HepG2 (cell line): ENCODE results near the gene TOPORS. TPM values are rescaled to one million over a fixed set of nuclear protein-coding genes. Genes with fewer than 3 reads are reported as not detected.

ENCODE experiments used
- AFF4 ChIP-seq: sonication (generic); formaldehyde crosslinking; IDR thresholded peaks from 2 replicates; pipeline ENCODE4 v1.4.0; 2020; ENCODE audit warnings: missing genetic modification reagents
- ATAD3A ChIP-seq: sonication (generic); formaldehyde crosslinking; IDR thresholded peaks from 2 replicates; pipeline ENCODE4 v1.4.0; 2020; ENCODE audit warnings: missing genetic modification reagents
- ATRX ChIP-seq: sonication (generic); formaldehyde crosslinking; IDR thresholded peaks from 2 replicates; pipeline ENCODE4 v1.4.0; 2020; ENCODE audit warnings: missing genetic modification reagents, borderline replicate concordance
- CTCF ChIP-seq: sonication (generic); formaldehyde crosslinking; IDR thresholded peaks from 2 replicates; pipeline ENCODE4 v1.5.0; 2020; ENCODE audit warnings: mild to moderate bottlenecking, missing genetic modification reagents, moderate library complexity
- FOXA3 ChIP-seq: IDR thresholded peaks from 2 replicates; pipeline ENCODE4 v1.6.1; 2016; ENCODE audit warnings: missing genetic modification reagents, missing compliant biosample characterization
- GRHL1 ChIP-seq: sonication (generic); formaldehyde crosslinking; conservative IDR thresholded peaks from 2 replicates; pipeline ENCODE4 v1.8.0; 2022; ENCODE audit warnings: missing genetic modification reagents
- HNRNPL ChIP-seq: fragments of 200-400 bp; formaldehyde crosslinking; IDR thresholded peaks from 2 replicates; pipeline ENCODE4 v1.6.1; 2017; ENCODE audit warnings: mild to moderate bottlenecking, low read depth, low read length
- MEIS2 ChIP-seq: sonication (generic); formaldehyde crosslinking; IDR thresholded peaks from 2 replicates; pipeline ENCODE4 v1.9.0; 2021; ENCODE audit warnings: mild to moderate bottlenecking, missing genetic modification reagents
- NCOA5 ChIP-seq: sonication (generic); formaldehyde crosslinking; IDR thresholded peaks from 2 replicates; pipeline ENCODE4 v1.4.0; 2020; ENCODE audit warnings: missing genetic modification reagents
- NFKBIZ ChIP-seq: IDR thresholded peaks from 2 replicates; pipeline ENCODE4 v1.6.1; 2018; ENCODE audit warnings: missing genetic modification reagents, missing compliant biosample characterization
- POLR2G ChIP-seq: fragments of 200-400 bp; formaldehyde crosslinking; IDR thresholded peaks from 2 replicates; pipeline ENCODE4 v1.6.1; 2018; ENCODE audit warnings: mild to moderate bottlenecking, low read depth, low read length, moderate library complexity
- RFX1 ChIP-seq: fragments of 450-650 bp; IDR thresholded peaks from 2 replicates; pipeline ENCODE4 v1.6.1; 2017
- SCMH1 ChIP-seq: sonication (generic); formaldehyde crosslinking; IDR thresholded peaks from 2 replicates; pipeline ENCODE4 v1.9.0; 2021; ENCODE audit warnings: missing genetic modification reagents, mild to moderate bottlenecking, borderline replicate concordance
- SRSF4 ChIP-seq: fragments of 200-400 bp; formaldehyde crosslinking; IDR thresholded peaks from one replicate; pipeline ENCODE4 v1.6.1; 2018; ENCODE audit warnings: mild to moderate bottlenecking, low read depth, low read length, moderate library complexity; ENCODE audit not compliant: poor library complexity, severe bottlenecking
- ZFP36L1 ChIP-seq: sonication (generic); formaldehyde crosslinking; IDR thresholded peaks from 2 replicates; pipeline ENCODE4 v1.8.0; 2022; ENCODE audit warnings: mild to moderate bottlenecking, missing genetic modification reagents, moderate library complexity
- ZIK1 ChIP-seq: sonication (generic); formaldehyde crosslinking; IDR thresholded peaks from 2 replicates; pipeline ENCODE4 v1.5.0; 2020; ENCODE audit warnings: mild to moderate bottlenecking, low read depth, missing genetic modification reagents, borderline replicate concordance
- ZNF160 ChIP-seq: sonication (generic); formaldehyde crosslinking; IDR thresholded peaks from 2 replicates; pipeline ENCODE4 v1.8.0; 2022; ENCODE audit warnings: mild to moderate bottlenecking, inconsistent platforms, missing genetic modification reagents
- ZNF333 ChIP-seq: sonication (generic); formaldehyde crosslinking; IDR thresholded peaks from 2 replicates; pipeline ENCODE4 v1.4.0; 2020; ENCODE audit warnings: mild to moderate bottlenecking, missing genetic modification reagents, borderline replicate concordance
- ZNF451 ChIP-seq: sonication (generic); formaldehyde crosslinking; IDR thresholded peaks from 2 replicates; pipeline ENCODE4 v1.5.0; 2020; ENCODE audit warnings: mild to moderate bottlenecking, missing genetic modification reagents
- ZNF558 ChIP-seq: sonication (generic); formaldehyde crosslinking; IDR thresholded peaks from 2 replicates; pipeline ENCODE4 v1.9.0; 2022; ENCODE audit warnings: mild to moderate bottlenecking, missing genetic modification reagents, borderline replicate concordance
- ZNF770 ChIP-seq: sonication (generic); formaldehyde crosslinking; IDR thresholded peaks from 2 replicates; pipeline ENCODE4 v1.5.0; 2020; ENCODE audit warnings: mild to moderate bottlenecking, missing genetic modification reagents
- ZNF776 ChIP-seq: sonication (generic); formaldehyde crosslinking; IDR thresholded peaks from 2 replicates; pipeline ENCODE4 v1.4.0; 2020; ENCODE audit warnings: mild to moderate bottlenecking, missing genetic modification reagents
- ZNF878 ChIP-seq: sonication (generic); formaldehyde crosslinking; IDR thresholded peaks from 2 replicates; pipeline ENCODE4 v1.8.1; 2023; ENCODE audit warnings: mild to moderate bottlenecking, missing genetic modification reagents, moderate library complexity
- polyA plus RNA-seq, 8 experiments: library from polyadenylated mRNA; depleted of rRNA in 3 of 8; stranded (reverse) in 7 of 8; unstranded in 1 of 8; fragments of >200 nt; fragmentation: Illumina TruSeq in 4 of 8; extraction: Trizol in 4 of 8; gene quantifications; 2 replicates each; pipeline versions ENCODE4 v1.2.1 to v1.2.3, GENCODE V29; 2011 to 2016; ENCODE audit warnings: low read depth in 4 of 8, missing spikeins in 1 of 8, mixed read lengths in 1 of 8; ENCODE audit not compliant: insufficient read depth in 1 of 8
- total RNA-seq, 5 experiments: library from RNA; depleted of rRNA; stranded (reverse); fragments of >200 nt; fragmentation: Illumina TruSeq; extraction: Trizol; gene quantifications; 2 replicates each; pipeline ENCODE4 v1.2.3, GENCODE V29; 2016; ENCODE audit warnings: low read depth in 1 of 5

TOPORS gene
- total and polyA plus RNA-seq, 2 of the 13 experiments (the other 11 are each of a cell fraction or from before 2014, with no cell fraction given): 6.8 to 19.6 TPM

- TF ChIP-seq ATAD3A (CRISPR knock-in tag) (no peak), NFKBIZ (CRISPR knock-in tag) (no peak), HNRNPL (no peak), GRHL1 (no peak), ATRX (CRISPR knock-in tag) (no peak), MEIS2 (no peak), CTCF (CRISPR knock-in tag) (0 out of 2 replicates have a peak, but pooled peaks have one; percentile 12), SCMH1 (CRISPR knock-in tag) (no peak), ZNF558 (0 out of 2 replicates have a peak, but pooled peaks have one; percentile 10), ZNF878 (CRISPR knock-in tag) (no peak), ZFP36L1 (CRISPR knock-in tag) (no peak), POLR2G (no peak), NCOA5 (CRISPR knock-in tag) (no peak), FOXA3 (CRISPR knock-in tag) (no peak), ZNF776 (CRISPR knock-in tag) (no peak), ZNF160 (CRISPR knock-in tag) (no peak), RFX1 (no peak), ZNF333 (CRISPR knock-in tag) (no peak), ZNF770 (no peak), SRSF4 (no peak), ZNF451 (no peak), ZIK1 (CRISPR knock-in tag) (no peak), AFF4 (0 out of 2 replicates have a peak, but pooled peaks have one; percentile 13)
These were observed 2.2 kb downstream of the TOPORS start (continued) for GRCh38 chr9:32550150-32550561.
